ENCODE data around the gene SCAF4.
"Not testable (repeated sequence)": the region's sequence is repeated elsewhere in the genome, so short reads cannot be mapped to it uniquely, and the experiment has no call there.

SCAF4 gene

DNA sequence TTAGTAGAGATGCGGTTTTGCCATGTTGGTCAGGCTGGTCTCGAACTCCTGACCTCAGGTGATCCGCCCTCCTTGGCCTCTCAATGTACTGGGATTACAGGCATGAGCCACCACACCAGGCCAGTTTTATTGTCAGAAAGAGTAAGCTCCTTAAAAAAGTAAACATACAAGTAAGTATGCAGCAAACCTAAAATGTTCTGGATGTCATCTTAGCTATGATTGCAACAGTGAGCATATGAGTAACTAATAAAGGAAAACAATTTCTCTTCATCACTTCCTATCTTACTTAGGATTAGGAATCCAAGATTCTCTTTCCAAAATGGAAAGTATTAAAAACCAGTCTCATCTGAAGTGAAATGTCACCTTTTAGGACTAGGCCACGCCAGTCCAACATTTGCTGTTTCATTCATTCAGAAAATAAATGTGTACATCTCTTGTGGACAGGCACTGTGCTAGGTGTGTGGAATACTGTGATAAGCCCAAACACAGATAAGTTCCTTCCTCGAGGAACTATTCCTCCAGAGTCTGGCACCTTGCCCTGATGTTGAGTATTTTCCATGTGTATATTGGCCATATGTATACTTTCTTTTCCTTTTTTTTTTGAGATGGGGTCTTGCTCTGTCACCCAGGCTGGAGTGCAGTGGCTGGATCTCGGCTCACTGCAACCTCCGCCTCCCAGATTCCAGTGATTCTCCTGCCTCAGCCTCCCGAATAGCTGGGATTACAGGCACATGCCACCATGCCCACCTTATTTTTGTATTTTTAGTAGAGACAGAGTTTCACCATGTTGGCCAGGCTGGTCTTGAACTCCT is 5.9 kb upstream of the SCAF4 start:
- DNase-seq (ENCODE audit: low read depth), result not testable (repeated sequence)

DNA sequence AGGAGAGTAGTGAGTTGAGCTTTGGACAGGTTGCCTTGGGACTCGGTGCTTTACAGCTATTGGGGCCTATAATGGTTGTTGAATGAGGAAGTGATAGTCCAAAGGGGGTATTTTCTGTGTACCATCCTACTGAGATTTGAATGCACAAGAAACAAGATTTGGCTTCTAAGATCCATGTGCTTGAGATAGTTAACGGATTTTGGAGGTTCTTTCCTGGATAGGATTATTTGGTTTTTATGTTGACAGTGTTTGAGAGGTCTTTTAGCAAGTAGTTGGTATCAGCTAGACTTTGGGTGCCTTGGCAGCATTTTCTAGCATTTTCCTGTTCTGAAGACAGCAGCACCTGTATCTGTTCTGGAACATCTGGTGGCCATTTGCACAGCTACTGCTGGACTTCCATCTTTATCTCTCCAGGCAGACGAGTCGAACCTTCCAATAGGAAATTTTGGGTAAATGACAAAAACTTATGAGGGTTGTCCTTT is 3.6 kb upstream of the SCAF4 start:
- DNase-seq (ENCODE audit: low read depth), result no peak

GRCh38 chr21:31733551-31734149 is 1.7 kb upstream of the SCAF4 start:
- no peak for DNase-seq (ENCODE audit: low read depth)

- no peak for DNase-seq (ENCODE audit: low read depth)
Observed at GRCh38 chr21:31732597-31733550, 956 bp upstream of the SCAF4 start.

- peak; percentile 30 for DNase-seq (ENCODE audit: low read depth)
Observed at GRCh38 chr21:31731056-31731856, 662 bp downstream of the SCAF4 start.

- DNase-seq (ENCODE audit: low read depth), result no peak
Observed at GRCh38 chr21:31730712-31731055, 1.2 kb downstream of the SCAF4 start.

GRCh38 chr21:31729622-31730343 is 2.1 kb downstream of the SCAF4 start:
- DNase-seq (ENCODE audit: low read depth), result no peak

DNA sequence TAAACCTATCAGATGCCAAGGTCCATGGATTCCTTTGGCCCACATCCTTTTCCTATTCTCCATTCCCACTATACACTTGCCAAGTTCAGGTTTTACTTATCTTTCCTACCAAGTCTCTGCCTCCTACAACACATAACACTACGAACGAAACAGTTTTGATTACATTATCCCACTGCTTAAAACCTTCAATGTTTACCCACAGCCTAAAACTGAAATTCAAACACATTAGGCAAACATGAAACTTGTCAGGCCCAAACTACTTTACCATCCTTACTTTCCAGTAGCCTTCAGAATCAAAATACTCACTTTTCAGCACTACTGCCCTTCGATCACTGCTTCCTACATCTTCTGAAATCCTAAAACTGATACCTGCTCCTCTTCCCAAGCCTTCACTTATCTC is 3.0 kb downstream of the SCAF4 start:
- no peak for DNase-seq (ENCODE audit: low read depth)

- DNase-seq (ENCODE audit: low read depth), result no peak
Observed at GRCh38 chr21:31728191-31728590, 3.7 kb downstream of the SCAF4 start.

GRCh38 chr21:31727181-31727580 is 4.7 kb downstream of the SCAF4 start:
- no peak for DNase-seq (ENCODE audit: low read depth)

- no peak for DNase-seq (ENCODE audit: low read depth)
Observed at GRCh38 chr21:31726407-31726806, 5.5 kb downstream of the SCAF4 start.

- DNase-seq (ENCODE audit: low read depth), result no peak
Observed at GRCh38 chr21:31725202-31725839, 6.6 kb downstream of the SCAF4 start.

DNA sequence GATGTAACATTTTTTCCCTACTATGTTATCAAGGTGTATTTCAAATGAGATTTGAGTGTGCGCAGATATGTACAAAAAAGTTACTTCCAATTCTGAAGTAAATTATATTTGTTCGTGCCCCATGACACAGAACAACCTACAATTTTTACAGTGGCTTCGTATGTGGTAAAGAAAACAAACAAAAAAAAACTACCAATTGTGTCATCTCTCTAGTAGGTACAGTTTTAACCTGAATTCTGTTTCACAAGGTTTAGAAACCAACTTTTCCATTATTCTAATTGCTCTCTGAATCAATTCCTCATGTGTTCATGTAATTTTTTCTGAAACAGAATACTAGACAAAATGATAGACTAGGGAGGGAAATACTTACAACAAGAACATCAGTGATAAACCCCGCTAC is 7.4 kb downstream of the SCAF4 start:
- DNase-seq (ENCODE audit: low read depth), result no peak

DNA sequence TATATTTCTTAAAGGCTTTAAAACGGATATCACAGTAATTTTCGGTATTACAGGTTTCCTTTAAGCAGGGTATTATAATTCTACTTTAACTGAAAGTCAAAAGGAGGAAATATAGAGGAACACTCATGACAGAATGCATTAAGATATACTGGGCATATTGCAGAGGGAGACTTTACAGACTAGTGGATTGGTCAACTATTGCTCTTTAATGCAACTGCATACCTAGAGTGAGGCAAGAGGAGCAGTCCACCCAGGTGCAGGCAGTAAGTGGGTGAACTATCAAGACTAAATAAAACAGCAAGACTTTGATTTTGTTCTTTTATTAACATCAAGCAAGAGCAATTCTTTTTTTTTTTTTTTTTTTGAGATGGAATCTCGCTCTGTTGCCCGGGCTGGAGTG is 10.5 kb downstream of the SCAF4 start:
- no peak for DNase-seq (ENCODE audit: low read depth)

- DNase-seq (ENCODE audit: low read depth), result no peak
Observed at GRCh38 chr21:31720739-31721138, 11.2 kb downstream of the SCAF4 start.

GRCh38 chr21:31720330-31720729 is 11.6 kb downstream of the SCAF4 start:
- DNase-seq (ENCODE audit: low read depth), result no peak

DNA sequence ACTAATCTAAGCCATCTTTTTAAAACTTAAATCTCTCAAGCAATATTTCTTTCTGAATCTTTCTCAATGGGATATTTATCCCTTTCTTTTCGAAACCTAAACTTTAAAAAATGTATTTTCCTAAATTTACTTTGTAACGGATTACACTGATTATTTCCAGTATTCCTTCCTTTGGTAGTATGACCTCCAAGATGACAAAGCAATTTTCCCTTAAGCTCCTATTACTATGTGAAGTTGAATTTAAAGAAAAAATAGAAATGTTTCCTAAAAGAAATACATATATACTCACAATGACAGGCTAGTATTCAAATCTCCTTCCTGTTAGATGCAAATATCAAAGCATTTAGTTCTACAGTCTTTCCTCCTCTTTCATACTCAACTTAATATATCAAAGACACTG is 15.8 kb downstream of the SCAF4 start:
- DNase-seq (ENCODE audit: low read depth), result no peak

GRCh38 chr21:31714741-31715365 is 17.1 kb downstream of the SCAF4 start:
- no peak for DNase-seq (ENCODE audit: low read depth)

DNA sequence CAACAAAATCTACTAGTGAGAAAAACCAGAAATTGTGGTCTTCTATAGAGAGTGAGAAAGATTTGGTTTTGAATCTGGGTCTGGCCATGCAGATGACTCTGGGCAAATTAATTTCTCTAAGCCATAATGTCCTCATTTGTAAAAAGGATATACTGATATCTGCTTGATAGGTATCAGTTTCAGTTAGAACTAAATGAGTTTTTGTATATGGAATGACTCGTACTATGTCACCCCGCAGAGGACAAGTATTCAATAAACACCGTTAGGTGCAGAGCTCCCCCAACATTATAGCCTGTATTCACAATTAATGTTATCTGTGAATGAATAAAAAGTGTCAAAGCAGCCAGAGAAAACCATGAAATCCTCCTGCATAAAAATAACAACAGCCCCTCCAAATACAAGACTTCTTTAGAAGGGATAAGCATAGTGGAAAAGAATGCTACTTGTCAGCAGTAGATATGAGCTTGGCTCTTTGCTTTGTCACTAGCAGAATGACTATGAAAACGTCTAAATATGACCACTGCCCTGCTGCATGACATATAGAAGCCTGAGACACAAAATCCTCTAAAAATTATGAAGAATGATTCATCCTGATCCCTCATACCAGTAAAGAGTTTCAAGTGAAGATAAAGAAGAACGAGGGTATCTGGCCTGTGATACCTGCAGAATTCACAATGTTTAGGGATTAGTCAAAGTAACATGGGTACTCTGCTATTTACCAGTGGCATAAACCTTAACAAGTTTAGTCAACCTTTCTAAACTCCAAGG is 17.8 kb downstream of the SCAF4 start:
- DNase-seq (ENCODE audit: low read depth), result no peak

All from stimulated activated CD8-positive, alpha-beta memory T cell treated with anti-CD3 and anti-CD28 coated beads, Interleukin-12 subunit alpha, Interleukin-12 subunit beta, amount 100 ng/mL, for 4 hours (primary cell).